ENCODE results near the gene GRIK5. TPM values are rescaled to one million over a fixed set of nuclear protein-coding genes. Genes with fewer than 3 reads are reported as not detected.

GRIK5 gene
- total and polyA plus RNA-seq, 2 of the 8 experiments (the other 6 are each of a cell fraction or from before 2014, with no cell fraction given): 17.8 to 42.9 TPM

GRCh38 chr19:42059196-42059595 is 10.8 kb downstream of the GRIK5 start:
- H3K79me2 ChIP-seq (ENCODE audit: control insufficient read depth in 1 of 2, insufficient read depth in 2 of 2, low read length in 2 of 2): no peaks in the 10 kb centered on the region
- H3K4ac ChIP-seq (replicated peaks; ENCODE audit: insufficient read length, low read depth, low read length): no peak overlapping the region
- peaks cover 6% of the 10 kb centered on the region; the same call in 1 of the 2 replicates for H3K79me1 ChIP-seq (ENCODE audit: low read depth, low read length)
- H3K9ac ChIP-seq (replicated peaks in 1 of 4; ENCODE audit: extremely low read depth in 1 of 4, low read depth in 3 of 4, low read length in 3 of 4): no peak overlapping the region
- CTCF ChIA-PET (ENCODE audit: partially characterized antibody): interaction anchor here (0.5 to 1.0 kb wide), 3 partner anchors 24 to 50 kb away, joined by 3 to 4 read pairs (median 3); no protein-coding TSS in a partner anchor
- H3K4me1 ChIP-seq (replicated peaks in 1 of 4; ENCODE audit: control insufficient read depth in 3 of 4, insufficient read depth in 4 of 4, low read length in 3 of 4): no peaks in the 10 kb centered on the region
- no peaks in the 10 kb centered on the region for H3K9me3 ChIP-seq (ENCODE audit: insufficient read depth in 2 of 2, low read depth in 1 of 2, low read length in 1 of 2)
- H2AK5ac ChIP-seq (ENCODE audit: low read depth, low read length): no peak overlapping the region
- H4K5ac ChIP-seq (ENCODE audit: insufficient read length, low read depth, low read length): no peak overlapping the region
- H2BK120ac ChIP-seq (replicated peaks; ENCODE audit: low read depth, low read length): no peak overlapping the region
- H3K27me3 ChIP-seq (replicated peaks in 1 of 4; ENCODE audit: control insufficient read depth in 3 of 4, extremely low read depth in 1 of 4, insufficient read depth in 3 of 4, low read length in 3 of 4): no peaks in the 10 kb centered on the region
- no peak overlapping the region for H3K23ac ChIP-seq (ENCODE audit: insufficient read length)
- H3K23me2 ChIP-seq (ENCODE audit: low read depth, low read length): no peaks in the 10 kb centered on the region
- no peak overlapping the region for H2AFZ ChIP-seq (ENCODE audit: low read length)
- POLR2A ChIA-PET (ENCODE audit: partially characterized antibody): interaction anchor here (0.6 to 1.3 kb wide), 2 partner anchors 107 to 157 kb away, joined by 3 to 4 read pairs; no protein-coding TSS in a partner anchor
- 95% methylated on average over 13 of the region's 13 CpGs; no CpG with 5 or more reads in 1 of the 2 experiments for WGBS, 2 experiments (ENCODE audit: extremely low coverage in 1 of 2, insufficient coverage in 1 of 2, insufficient read length in 1 of 2, insufficient replicate concordance in 2 of 2, low coverage in 1 of 2, low lambda C conversion rate in 2 of 2, missing lambda C conversion rate in 1 of 2)
- no peak overlapping the region for H3K56ac ChIP-seq (replicated peaks; ENCODE audit: insufficient read length, low read depth, low read length)
- peaks cover 26 to 69% (median 56%) of the 10 kb centered on the region in 4 experiments for H3K36me3 ChIP-seq (ENCODE audit: control insufficient read depth in 2 of 4, insufficient read depth in 4 of 4, low read length in 3 of 4)
- H3K18ac ChIP-seq (ENCODE audit: extremely low read depth, low read length): no peak overlapping the region
- no peak overlapping the region for H4K91ac ChIP-seq (replicated peaks; ENCODE audit: insufficient read length, low read length)
- H3K4me2 ChIP-seq (ENCODE audit: insufficient read depth in 1 of 2, low read depth in 2 of 2, low read length in 2 of 2): no peak overlapping the region
- no peak overlapping the region for H2BK15ac ChIP-seq (ENCODE audit: low read length)
- TF ChIP-seq POLR2AphosphoS5 (IDR thresholded peaks at IDR 0.05; ENCODE audit: low read depth, low read length) (no peak), SIRT6 (IDR thresholded peaks at IDR 0.05; ENCODE audit: low read length) (no peak), CBX8 (IDR thresholded peaks at IDR 0.05; ENCODE audit: borderline replicate concordance, low read depth, low read length) (no peak), HDAC6 (IDR thresholded peaks at IDR 0.05; ENCODE audit: low read depth, low read length) (no peak), NANOG (IDR thresholded peaks at IDR 0.05; ENCODE audit: insufficient read depth, low read depth, low read length, poor library complexity, severe bottlenecking) (no peak), CREB1 (IDR thresholded peaks at IDR 0.05) (no peak), RFX5 (IDR thresholded peaks at IDR 0.05; ENCODE audit: borderline replicate concordance, low read depth, low read length) (no peak), BRCA1 (IDR thresholded peaks at IDR 0.05; ENCODE audit: low read depth, low read length) (no peak), SIN3A (conservative IDR thresholded peaks at IDR 0.05 in 1 of 2, IDR thresholded peaks at IDR 0.05 in 1 of 2; ENCODE audit: low read depth in 1 of 2, low read length in 2 of 2) (no peak), SP4 (IDR thresholded peaks at IDR 0.05; ENCODE audit: low read length) (no peak)
- peaks cover 2 to 8% of the 10 kb centered on the region in 2 experiments for H4K20me1 ChIP-seq (replicated peaks in 1 of 2; ENCODE audit: control insufficient read depth in 1 of 2, insufficient read depth in 2 of 2, low read length in 2 of 2)
- no peak overlapping the region for H2BK12ac ChIP-seq (ENCODE audit: low read depth, low read length)
- H2BK20ac ChIP-seq (ENCODE audit: low read length): no peak overlapping the region
- no peak overlapping the region for H4K8ac ChIP-seq (ENCODE audit: extremely low read depth, insufficient read depth, low read length)
- H3K27ac ChIP-seq (ENCODE audit: low read depth, low read length): no peak overlapping the region
- H3K14ac ChIP-seq (ENCODE audit: insufficient read length): no peak overlapping the region
- H3K4me3 ChIP-seq (ENCODE audit: extremely low read depth in 1 of 4, insufficient read depth in 2 of 4, low read depth in 3 of 4, low read length in 4 of 4): no peak overlapping the region
- FAIRE-seq: no peak
- DNase-seq (ENCODE audit: low read depth in 1 of 2, low spot score in 2 of 2): no peak
- no peak overlapping the region for H2BK5ac ChIP-seq (ENCODE audit: low read depth, low read length)
